ENCODE data around the gene SLC7A6OS.

GRCh38 chr16:68290450-68290849, 20.3 kb downstream of the SLC7A6OS start:
- TF ChIP-seq CTCF (IDR thresholded peaks at IDR 0.05; ENCODE audit: low read depth, low read length) (no peak), MAX (IDR thresholded peaks at IDR 0.05; ENCODE audit: low read depth, low read length) (no peak)
